Measurements from ENCODE around the gene MCL1.

GRCh38 chr1:150561974-150562445 lies 17.4 kb downstream of the MCL1 start:
- TF ChIP-seq POLR2A (IDR thresholded peaks at IDR 0.05; ENCODE audit: low read length) (peak; percentile 34), GATA1 (IDR thresholded peaks at IDR 0.05; ENCODE audit: low read depth, low read length) (no peak)

Data from erythroblast (primary cell).